ENCODE results near the gene FGF7. TPM values are rescaled to one million over a fixed set of nuclear protein-coding genes. Genes with fewer than 3 reads are reported as not detected.

The FGF7 gene
- total RNA-seq, 3 donors from 2014 or later, result 33.7 to 178 (median 42.9) TPM

GRCh38 chr15:49452595-49452994 lies 29.6 kb downstream of the FGF7 start:
- no peak for TF ChIP-seq CTCF (IDR thresholded peaks at IDR 0.05)
- TF ChIP-seq POLR2A (IDR thresholded peaks at IDR 0.05), result no peak
- TF ChIP-seq POLR2AphosphoS5 (IDR thresholded peaks at IDR 0.05), result no peak
- Histone ChIP-seq H3K27ac (no peak overlapping the region), H3K27me3 (no peaks in the 10 kb centered on the region), H3K4me3 (no peak overlapping the region), H3K4me1 (no peaks in the 10 kb centered on the region), H3K9me3 (no peaks in the 10 kb centered on the region), H3K36me3 (no peaks in the 10 kb centered on the region)
- no peak for DNase-seq (ENCODE audit: low spot score in 2 of 2)
- intact Hi-C loops (cut with DNase I; ENCODE audit: low total_unique reads), result no loop called here

GRCh38 chr15:49456166-49456565 lies 33.1 kb downstream of the FGF7 start:
- Histone ChIP-seq H3K4me3 (no peak overlapping the region), H3K9me3 (no peaks in the 10 kb centered on the region), H3K4me1 (no peaks in the 10 kb centered on the region), H3K27ac (no peak overlapping the region), H3K36me3 (no peaks in the 10 kb centered on the region), H3K27me3 (no peaks in the 10 kb centered on the region)
- no peak for TF ChIP-seq CTCF (IDR thresholded peaks at IDR 0.05)
- TF ChIP-seq POLR2AphosphoS5 (IDR thresholded peaks at IDR 0.05), result no peak
- no peak for TF ChIP-seq POLR2A (IDR thresholded peaks at IDR 0.05)
- DNase-seq (ENCODE audit: low spot score in 2 of 2), result no peak
- intact Hi-C loops (cut with DNase I; ENCODE audit: low total_unique reads), result no loop called here

GRCh38 chr15:49458145-49458544 lies 35.1 kb downstream of the FGF7 start:
- Histone ChIP-seq H3K4me3 (no peak overlapping the region), H3K27ac (no peak overlapping the region), H3K9me3 (no peaks in the 10 kb centered on the region), H3K27me3 (no peaks in the 10 kb centered on the region), H3K4me1 (no peaks in the 10 kb centered on the region), H3K36me3 (no peaks in the 10 kb centered on the region)
- intact Hi-C loops (cut with DNase I; ENCODE audit: low total_unique reads), result no loop called here
- no peak for DNase-seq (ENCODE audit: low spot score in 2 of 2)
- TF ChIP-seq POLR2AphosphoS5 (IDR thresholded peaks at IDR 0.05) (no peak), POLR2A (IDR thresholded peaks at IDR 0.05) (no peak)

- no peaks in the 10 kb centered on the region for H3K9me3 ChIP-seq
- no peaks in the 10 kb centered on the region for H3K4me1 ChIP-seq
- intact Hi-C loops (cut with DNase I; ENCODE audit: low total_unique reads), result no loop called here
- H3K4me3 ChIP-seq, result no peak overlapping the region
- peak overlapping the region in 1 of 2 donors; percentile 54 for H3K27ac ChIP-seq
- no peaks in the 10 kb centered on the region for H3K27me3 ChIP-seq
- no peaks in the 10 kb centered on the region for H3K36me3 ChIP-seq
- DNase-seq (ENCODE audit: low spot score in 2 of 2), result no peak
- no peak for TF ChIP-seq POLR2AphosphoS5 (IDR thresholded peaks at IDR 0.05)
- no peak for TF ChIP-seq POLR2A (IDR thresholded peaks at IDR 0.05)
- TF ChIP-seq CTCF (IDR thresholded peaks at IDR 0.05), result no peak
Measured at GRCh38 chr15:49460411-49460941, 37.4 kb downstream of the FGF7 start.

GRCh38 chr15:49462232-49462844 lies 39.3 kb downstream of the FGF7 start:
- Histone ChIP-seq H3K4me1 (no peaks in the 10 kb centered on the region), H3K27me3 (no peaks in the 10 kb centered on the region), H3K4me3 (no peak overlapping the region), H3K9me3 (no peaks in the 10 kb centered on the region), H3K27ac (no peak overlapping the region), H3K36me3 (no peaks in the 10 kb centered on the region)
- TF ChIP-seq CTCF (IDR thresholded peaks at IDR 0.05) (no peak), POLR2AphosphoS5 (IDR thresholded peaks at IDR 0.05) (no peak), POLR2A (IDR thresholded peaks at IDR 0.05) (no peak)
- intact Hi-C loops (cut with DNase I; ENCODE audit: low total_unique reads), result no loop called here
- DNase-seq (ENCODE audit: low spot score in 2 of 2), result no peak

Data from breast epithelium (tissue), 4 donors.